GM21526 (cell line): ENCODE data around the gene BPGM.
A peak's percentile ranks its signal among the peaks of the same experiment; 100 is the strongest.
"Not testable (repeated sequence)": the region's sequence is repeated elsewhere in the genome, so short reads cannot be mapped to it uniquely, and the experiment has no call there.

Experiments used
- ATAC-seq: cut with Tn5 transposase; IDR thresholded peaks from one replicate; pipeline ENCODE4 v1.9.1; 2021; ENCODE audit warnings: moderate library complexity; ENCODE audit not compliant: unreplicated experiment, low FRiP score

BPGM gene

GRCh38 chr7:134630893-134631292, 15.8 kb upstream of the BPGM start:
- no peak for ATAC-seq

GRCh38 chr7:134632052-134632451, 14.6 kb upstream of the BPGM start:
- ATAC-seq, result no peak

GRCh38 chr7:134632937-134633540, 13.6 kb upstream of the BPGM start:
- no peak for ATAC-seq

- peak; percentile 80 for ATAC-seq
Measured at GRCh38 chr7:134636008-134636449, 10.6 kb upstream of the BPGM start.

GRCh38 chr7:134637441-134637840, 9.2 kb upstream of the BPGM start:
- no peak for ATAC-seq

GRCh38 chr7:134637934-134638719, 8.5 kb upstream of the BPGM start:
- no peak for ATAC-seq

- no peak for ATAC-seq
Measured at GRCh38 chr7:134639061-134639460, 7.6 kb upstream of the BPGM start.

- no peak for ATAC-seq
Measured at GRCh38 chr7:134639683-134640279, 6.9 kb upstream of the BPGM start.

GRCh38 chr7:134640842-134641715, 5.6 kb upstream of the BPGM start:
- no peak for ATAC-seq

GRCh38 chr7:134641981-134642380, 4.7 kb upstream of the BPGM start:
- ATAC-seq, result not testable (repeated sequence)

GRCh38 chr7:134643131-134643530, 3.5 kb upstream of the BPGM start:
- no peak for ATAC-seq

- ATAC-seq, result no peak
Measured at GRCh38 chr7:134645478-134645877, 1.2 kb upstream of the BPGM start.

GRCh38 chr7:134645935-134646334, 718 bp upstream of the BPGM start:
- ATAC-seq, result no peak

GRCh38 chr7:134648456-134648855, 1.8 kb downstream of the BPGM start:
- no peak for ATAC-seq

- no peak for ATAC-seq
Measured at GRCh38 chr7:134649226-134649775, 2.6 kb downstream of the BPGM start.

GRCh38 chr7:134651991-134652390, 5.3 kb downstream of the BPGM start:
- ATAC-seq, result no peak

- ATAC-seq, result no peak
Measured at GRCh38 chr7:134654104-134654775, 7.6 kb downstream of the BPGM start.

GRCh38 chr7:134657526-134657925, 10.9 kb downstream of the BPGM start:
- no peak for ATAC-seq

GRCh38 chr7:134660242-134660785, 13.7 kb downstream of the BPGM start:
- no peak for ATAC-seq

- no peak for ATAC-seq
Measured at GRCh38 chr7:134660961-134661376, 14.3 kb downstream of the BPGM start.
